GDM1 (cell line): ENCODE measurements around the gene C16orf54.
"Not testable (repeated sequence)": the region's sequence is repeated elsewhere in the genome, so short reads cannot be mapped to it uniquely, and the experiment has no call there.

Experiments
- DNase-seq: peaks from one replicate; lab custom pipeline; 2025; lab: John Stamatoyannopoulos, UW

The C16orf54 gene

GRCh38 chr16:29708917-29709600, 36.7 kb downstream of the C16orf54 start:
- DNase-seq, result no peak

- not testable (repeated sequence) for DNase-seq
These were observed 38.6 kb downstream of the C16orf54 start for GRCh38 chr16:29707160-29707559.

- DNase-seq, result no peak
These were observed 40.8 kb downstream of the C16orf54 start for GRCh38 chr16:29705030-29705429.

GRCh38 chr16:29702269-29702668, 43.5 kb downstream of the C16orf54 start:
- no peak for DNase-seq

GRCh38 chr16:29701214-29701555, 44.6 kb downstream of the C16orf54 start:
- DNase-seq, result no peak

- DNase-seq, result peak; percentile 70
These were observed 45.4 kb downstream of the C16orf54 start for GRCh38 chr16:29700253-29700987.

GRCh38 chr16:29699324-29700219, 46.2 kb downstream of the C16orf54 start:
- DNase-seq, result no peak

GRCh38 chr16:29698484-29699323, 47.1 kb downstream of the C16orf54 start:
- no peak for DNase-seq

GRCh38 chr16:29698042-29698441, 47.7 kb downstream of the C16orf54 start:
- DNase-seq, result no peak

- no peak for DNase-seq
These were observed 48.4 kb downstream of the C16orf54 start for GRCh38 chr16:29697391-29697790.

GRCh38 chr16:29696881-29697331, 48.9 kb downstream of the C16orf54 start:
- DNase-seq, result no peak

GRCh38 chr16:29695675-29696074, 50.1 kb downstream of the C16orf54 start:
- not testable (repeated sequence) for DNase-seq

- no peak for DNase-seq
These were observed 51.2 kb downstream of the C16orf54 start for GRCh38 chr16:29694384-29695195.

GRCh38 chr16:29692606-29693005, 53.2 kb downstream of the C16orf54 start:
- DNase-seq, result not testable (repeated sequence)
